ENCODE results near the gene GPR183. TPM values are rescaled to one million over a fixed set of nuclear protein-coding genes. Genes with fewer than 3 reads are reported as not detected.

Gene GPR183
- total and polyA plus RNA-seq, 2 donors (not counting 1 experiment from before 2014, with no cell fraction given), result 0.27 TPM; not detected in 1

GRCh38 chr13:99297331-99297730 is 9.9 kb downstream of the GPR183 start:
- Histone ChIP-seq H3K4me2 (ENCODE audit: extremely low read depth, insufficient read depth, low read length) (no peak overlapping the region), H3K4me1 (ENCODE audit: control insufficient read depth, extremely low read depth, insufficient read depth, low read length) (no peaks in the 10 kb centered on the region), H3K4me3 (replicated peaks in 1 of 4; ENCODE audit: control extremely low read depth in 1 of 4, insufficient read depth in 1 of 4, low read depth in 3 of 4, low read length in 4 of 4) (no peak overlapping the region), H3K9ac (ENCODE audit: insufficient read depth, low read length) (no peak overlapping the region), H3K36me3 (ENCODE audit: control insufficient read depth, insufficient read depth, low read length) (no peaks in the 10 kb centered on the region), H3K9me3 (ENCODE audit: control insufficient read depth, insufficient read depth, low read depth, low read length) (no peaks in the 10 kb centered on the region), H4K20me1 (ENCODE audit: control insufficient read depth, extremely low read depth, insufficient read depth, low read length) (peaks cover 2% of the 10 kb centered on the region), H3K27ac (ENCODE audit: insufficient read depth, low read length) (no peak overlapping the region), H3K79me2 (ENCODE audit: control insufficient read depth, insufficient read depth, low read length) (no peaks in the 10 kb centered on the region), H3K27me3 (ENCODE audit: control insufficient read depth, insufficient read depth, low read length) (no peaks in the 10 kb centered on the region), H2AFZ (ENCODE audit: low read length) (no peak overlapping the region)
- TF ChIP-seq CTCF (conservative IDR thresholded peaks at IDR 0.05 in 1 of 2, IDR thresholded peaks at IDR 0.05 in 1 of 2; ENCODE audit: low read depth in 1 of 2, low read length in 2 of 2), result no peak
- TF ChIP-seq EZH2 (IDR thresholded peaks at IDR 0.05; ENCODE audit: low read length, missing control alignments), result no peak
- peak in 1 of 2 donors; percentile 25 for DNase-seq (ENCODE audit: low read depth in 2 of 2)

GRCh38 chr13:99296398-99296797 is 10.8 kb downstream of the GPR183 start:
- Histone ChIP-seq H2AFZ (ENCODE audit: low read length) (no peak overlapping the region), H3K36me3 (ENCODE audit: control insufficient read depth, insufficient read depth, low read length) (no peaks in the 10 kb centered on the region), H3K4me3 (replicated peaks in 1 of 4; ENCODE audit: control extremely low read depth in 1 of 4, insufficient read depth in 1 of 4, low read depth in 3 of 4, low read length in 4 of 4) (no peak overlapping the region), H3K4me2 (ENCODE audit: extremely low read depth, insufficient read depth, low read length) (no peak overlapping the region), H3K27ac (ENCODE audit: insufficient read depth, low read length) (no peak overlapping the region), H3K9me3 (ENCODE audit: control insufficient read depth, insufficient read depth, low read depth, low read length) (no peaks in the 10 kb centered on the region), H3K27me3 (ENCODE audit: control insufficient read depth, insufficient read depth, low read length) (no peaks in the 10 kb centered on the region), H3K9ac (ENCODE audit: insufficient read depth, low read length) (no peak overlapping the region), H3K79me2 (ENCODE audit: control insufficient read depth, insufficient read depth, low read length) (no peaks in the 10 kb centered on the region), H3K4me1 (ENCODE audit: control insufficient read depth, extremely low read depth, insufficient read depth, low read length) (no peaks in the 10 kb centered on the region), H4K20me1 (ENCODE audit: control insufficient read depth, extremely low read depth, insufficient read depth, low read length) (peaks cover 2% of the 10 kb centered on the region)
- peak in 1 of 2 donors; percentile 31 for DNase-seq (ENCODE audit: low read depth in 2 of 2)
- TF ChIP-seq EZH2 (IDR thresholded peaks at IDR 0.05; ENCODE audit: low read length, missing control alignments), result no peak

- no peaks in the 10 kb centered on the region for H3K79me2 ChIP-seq (ENCODE audit: control insufficient read depth, insufficient read depth, low read length)
- H3K27me3 ChIP-seq (ENCODE audit: control insufficient read depth, insufficient read depth, low read length), result no peaks in the 10 kb centered on the region
- H3K36me3 ChIP-seq (ENCODE audit: control insufficient read depth, insufficient read depth, low read length), result no peaks in the 10 kb centered on the region
- H3K27ac ChIP-seq (ENCODE audit: insufficient read depth, low read length), result no peak overlapping the region
- H2AFZ ChIP-seq (ENCODE audit: low read length), result no peak overlapping the region
- no peak overlapping the region for H3K4me3 ChIP-seq (replicated peaks in 1 of 4; ENCODE audit: control extremely low read depth in 1 of 4, insufficient read depth in 1 of 4, low read depth in 3 of 4, low read length in 4 of 4)
- H3K4me2 ChIP-seq (ENCODE audit: extremely low read depth, insufficient read depth, low read length), result no peak overlapping the region
- DNase-seq (ENCODE audit: low read depth in 2 of 2), result no peak
- no peaks in the 10 kb centered on the region for H3K9me3 ChIP-seq (ENCODE audit: control insufficient read depth, insufficient read depth, low read depth, low read length)
- peaks cover 2% of the 10 kb centered on the region for H4K20me1 ChIP-seq (ENCODE audit: control insufficient read depth, extremely low read depth, insufficient read depth, low read length)
- TF ChIP-seq EZH2 (IDR thresholded peaks at IDR 0.05; ENCODE audit: low read length, missing control alignments) (no peak), CTCF (conservative IDR thresholded peaks at IDR 0.05 in 1 of 2, IDR thresholded peaks at IDR 0.05 in 1 of 2; ENCODE audit: low read depth in 1 of 2, low read length in 2 of 2) (no peak)
- H3K4me1 ChIP-seq (ENCODE audit: control insufficient read depth, extremely low read depth, insufficient read depth, low read length), result no peaks in the 10 kb centered on the region
- no peak overlapping the region for H3K9ac ChIP-seq (ENCODE audit: insufficient read depth, low read length)
Measured at GRCh38 chr13:99295488-99296252, 11.5 kb downstream of the GPR183 start.
